HG02678 (cell line): Measurements from ENCODE around the gene KATNB1.
"Not testable (repeated sequence)": the region's sequence is repeated elsewhere in the genome, so short reads cannot be mapped to it uniquely, and the experiment has no call there.

Experiments used
- ATAC-seq: cut with Tn5 transposase; IDR thresholded peaks from one replicate; pipeline ENCODE4 v1.9.1; 2021; ENCODE audit warnings: mild to moderate bottlenecking, moderate library complexity; ENCODE audit not compliant: unreplicated experiment

Gene KATNB1

DNA sequence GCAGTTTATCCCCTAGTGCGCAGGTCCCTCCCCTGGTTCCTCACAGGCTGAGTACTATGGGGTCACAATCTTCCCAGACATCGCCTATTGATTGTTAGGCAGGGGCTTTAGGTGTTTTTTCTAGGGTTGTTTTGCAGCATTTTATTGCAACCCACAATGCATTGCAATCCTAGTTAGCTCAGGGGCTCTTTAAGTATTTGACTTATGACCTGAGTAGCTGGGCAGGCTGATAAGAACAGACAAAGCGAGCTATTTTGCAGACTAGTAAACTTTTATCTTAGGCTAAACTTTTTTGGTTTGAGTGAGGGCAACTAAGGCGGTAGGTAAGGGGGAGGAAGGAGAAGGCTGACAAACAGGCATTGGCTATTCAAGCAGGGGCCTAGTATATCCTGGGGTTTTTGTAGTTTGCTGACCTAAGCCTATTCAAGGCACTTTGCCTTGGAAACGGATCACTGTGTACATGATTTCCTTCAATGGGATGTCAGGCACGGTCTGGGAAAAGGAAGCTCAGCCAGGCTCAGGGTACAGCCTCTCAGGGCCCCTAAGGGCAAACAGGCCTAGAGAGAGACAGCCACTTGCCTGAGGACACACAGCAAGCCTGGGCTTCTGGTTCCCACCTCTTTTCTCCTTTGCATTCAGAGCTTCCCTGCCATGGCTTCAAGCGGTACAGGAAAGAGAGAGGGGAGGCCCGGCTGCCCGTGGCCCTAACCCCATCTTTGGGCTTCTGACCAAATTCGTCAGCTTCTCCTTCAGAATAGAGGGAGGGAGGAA is 34.6 kb upstream of the KATNB1 start:
- ATAC-seq: no peak

DNA sequence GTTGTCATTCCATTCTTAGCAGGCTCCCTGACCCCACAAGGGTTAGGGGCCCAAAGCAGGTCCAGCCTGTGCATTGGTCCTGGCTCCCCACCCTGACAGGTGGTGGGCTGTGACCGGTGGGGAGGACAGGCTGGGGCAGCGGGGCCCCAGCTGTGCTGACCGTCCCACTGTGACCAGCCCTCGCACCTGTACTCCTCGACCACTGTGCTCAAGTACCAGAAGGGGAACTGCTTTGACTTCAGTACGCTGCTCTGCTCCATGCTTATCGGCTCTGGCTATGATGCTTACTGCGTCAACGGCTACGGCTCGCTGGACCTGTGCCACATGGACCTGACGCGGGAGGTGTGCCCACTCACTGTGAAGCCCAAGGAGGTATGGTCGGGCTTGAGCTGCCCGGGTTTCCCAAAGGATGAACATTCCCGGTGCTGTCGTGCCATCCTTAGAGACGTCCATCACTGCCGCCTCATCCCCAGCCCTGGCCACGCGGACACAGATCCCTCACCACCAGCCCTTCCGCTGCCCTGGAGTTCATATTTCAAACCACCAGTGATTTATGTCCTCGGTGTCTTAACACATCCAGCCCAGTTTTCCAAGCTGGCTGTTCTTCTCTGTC is 33.7 kb upstream of the KATNB1 start:
- no peak for ATAC-seq

DNA sequence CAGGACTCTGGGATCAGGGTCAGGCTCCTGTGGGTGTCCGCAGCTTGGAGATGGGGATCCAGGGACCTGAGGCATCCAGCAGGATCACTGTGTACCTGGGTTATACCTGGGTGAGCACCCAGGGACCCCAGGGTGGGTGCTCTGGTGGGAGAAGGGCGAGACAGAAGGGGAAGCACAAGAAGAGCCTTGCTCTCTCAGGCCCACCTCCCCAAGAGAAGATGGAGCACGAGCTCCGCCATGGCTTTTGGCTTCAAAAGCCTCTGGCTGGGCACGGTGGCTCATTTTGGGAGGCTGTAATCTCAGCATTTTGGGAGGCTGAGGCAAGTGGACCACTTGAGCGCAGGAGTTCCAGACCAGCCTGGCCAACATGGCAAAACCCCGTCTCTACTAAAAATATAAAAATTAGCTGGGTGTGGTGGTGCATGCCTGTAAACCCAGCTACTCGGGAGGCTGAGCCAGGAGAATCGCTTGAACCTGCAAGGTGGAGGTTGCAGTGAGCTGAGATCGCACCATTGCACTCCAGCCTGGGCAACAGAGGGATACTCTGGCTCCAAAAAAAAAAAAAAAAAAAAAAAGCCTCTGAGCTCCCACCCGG is 32.1 kb upstream of the KATNB1 start:
- ATAC-seq: no peak

DNA sequence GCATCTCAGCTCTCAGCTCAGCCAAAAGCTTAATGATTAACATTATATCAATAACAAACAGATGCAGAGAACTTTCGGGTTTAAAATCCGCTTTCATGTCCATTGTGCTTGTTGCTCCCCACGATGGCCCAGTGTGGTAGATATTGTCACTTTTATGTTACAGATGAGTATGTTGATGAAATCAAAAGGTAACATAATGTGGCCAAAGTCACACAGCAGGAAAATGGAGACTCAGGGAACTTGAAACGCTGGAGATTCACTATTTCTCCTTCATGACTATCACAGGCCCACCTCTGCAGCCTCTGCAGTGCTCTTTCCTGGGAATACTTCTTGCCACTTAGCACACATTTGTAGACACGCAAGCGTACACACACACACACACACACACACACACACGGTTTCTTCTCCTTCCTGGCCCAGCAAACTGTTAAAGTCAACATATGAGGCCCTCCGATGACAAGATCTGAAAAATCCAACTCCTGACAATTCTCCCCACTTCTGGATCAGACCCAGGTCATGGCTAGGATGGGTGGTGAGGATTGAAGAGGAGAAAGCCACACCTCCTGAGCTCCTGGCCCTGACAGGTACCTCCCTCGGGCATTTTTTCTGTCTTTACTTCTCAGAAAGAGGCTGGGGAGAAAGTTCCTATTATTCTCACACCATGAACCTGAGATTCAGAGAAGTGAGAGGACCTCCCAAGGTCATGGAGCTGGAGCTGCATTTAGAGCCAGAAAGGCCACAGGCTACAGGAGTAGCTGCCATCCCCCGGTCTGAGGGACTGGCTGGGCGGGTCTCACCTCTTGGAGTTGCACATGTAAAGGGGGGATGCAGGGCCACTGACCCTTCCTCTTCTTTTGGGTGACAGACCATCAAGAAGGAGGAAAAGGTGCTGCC is 31.3 kb upstream of the KATNB1 start:
- no peak for ATAC-seq

DNA sequence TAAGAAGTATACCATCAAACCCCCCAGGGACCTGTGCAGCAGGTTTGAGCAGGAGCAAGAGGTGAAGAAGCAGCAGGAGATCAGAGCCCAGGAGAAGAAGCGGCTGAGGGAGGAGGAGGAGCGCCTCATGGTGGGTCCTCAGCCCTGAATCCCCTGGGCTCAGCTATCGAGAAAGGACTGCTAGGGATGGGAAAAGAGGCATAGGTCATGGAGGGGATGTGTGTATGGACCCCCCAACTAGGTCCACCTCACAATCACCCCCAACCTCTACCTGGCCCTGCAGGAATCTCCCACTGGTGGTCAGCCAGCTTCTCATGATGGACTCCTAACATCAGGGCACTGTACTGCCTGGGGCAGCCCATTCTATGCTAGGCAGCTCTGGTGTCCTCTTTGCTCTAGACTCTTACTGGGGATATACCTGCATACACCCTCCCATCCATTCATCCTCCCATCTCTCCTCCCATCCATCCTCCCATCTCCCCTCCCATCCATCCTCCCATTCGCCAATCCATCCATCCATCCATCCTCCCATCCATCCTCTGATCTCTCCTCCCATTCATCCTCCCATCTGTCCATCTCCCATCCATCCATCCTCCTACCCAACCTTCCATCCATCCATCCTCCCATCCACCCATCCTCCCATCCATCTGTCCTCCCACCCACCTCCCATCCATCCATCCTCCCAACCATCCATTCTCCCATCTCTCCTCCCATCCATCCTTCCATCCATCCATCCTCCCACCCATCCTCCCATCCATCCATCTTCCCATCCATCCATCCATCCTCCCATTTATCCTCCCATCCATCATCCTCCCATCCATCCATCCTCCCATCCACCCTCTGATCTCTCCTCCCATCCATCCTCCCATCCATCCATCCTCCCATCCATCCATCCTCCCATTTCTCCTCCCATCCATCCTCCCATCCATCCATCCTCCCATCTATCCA is 30.4 kb upstream of the KATNB1 start:
- ATAC-seq: no peak

DNA sequence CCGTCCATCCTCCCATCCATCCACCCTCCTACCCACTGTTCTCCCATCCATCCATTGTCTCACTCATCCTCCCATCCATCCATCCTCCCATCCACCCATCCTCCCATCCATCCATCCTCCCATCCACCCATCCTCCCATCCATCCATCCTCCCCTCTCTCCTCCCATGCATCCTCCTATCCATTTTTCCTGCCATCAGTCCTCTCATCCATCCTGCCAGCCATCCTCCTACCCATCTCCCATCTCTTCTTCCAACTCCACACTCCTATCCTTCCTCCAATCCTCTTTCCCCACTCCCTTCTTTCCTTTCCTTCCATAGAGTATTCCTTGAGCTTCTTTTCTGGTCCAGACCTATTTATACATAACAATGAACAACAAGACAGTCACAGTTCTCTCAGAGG is 28.9 kb upstream of the KATNB1 start:
- no peak for ATAC-seq

DNA sequence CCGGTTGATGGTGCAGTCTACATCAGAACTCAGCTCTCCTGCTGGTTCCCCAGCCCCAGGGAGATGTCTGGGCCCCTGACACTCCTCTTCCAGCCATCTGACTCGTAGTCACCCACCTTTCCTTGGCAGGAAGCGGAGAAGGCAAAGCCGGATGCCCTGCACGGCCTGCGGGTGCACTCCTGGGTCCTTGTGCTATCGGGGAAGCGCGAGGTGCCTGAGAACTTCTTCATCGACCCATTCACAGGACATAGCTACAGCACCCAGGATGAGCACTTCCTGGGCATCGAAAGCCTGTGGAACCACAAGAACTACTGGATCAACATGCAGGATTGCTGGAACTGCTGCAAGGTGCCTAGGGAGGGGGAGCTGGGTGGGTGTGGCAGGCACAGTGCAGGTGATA is 28.2 kb upstream of the KATNB1 start:
- no peak for ATAC-seq

DNA sequence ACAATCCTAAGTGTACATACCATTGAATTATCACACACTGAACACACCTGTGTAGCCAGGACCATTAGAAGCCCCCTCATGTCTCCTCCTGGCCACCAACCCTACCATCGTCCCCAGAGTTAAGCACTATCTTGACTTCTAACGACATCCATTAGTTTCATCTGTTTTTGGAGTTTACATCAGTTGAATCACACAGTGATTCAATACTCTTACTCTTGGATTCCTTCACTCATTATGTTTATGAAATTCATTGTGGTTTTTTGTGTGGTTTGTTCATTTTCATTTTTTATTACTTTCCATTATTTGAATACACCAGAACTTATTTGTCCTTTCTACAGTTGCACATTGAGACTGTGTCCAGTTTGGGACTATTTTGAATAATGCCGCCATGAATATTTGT is 27.4 kb upstream of the KATNB1 start:
- no peak for ATAC-seq

DNA sequence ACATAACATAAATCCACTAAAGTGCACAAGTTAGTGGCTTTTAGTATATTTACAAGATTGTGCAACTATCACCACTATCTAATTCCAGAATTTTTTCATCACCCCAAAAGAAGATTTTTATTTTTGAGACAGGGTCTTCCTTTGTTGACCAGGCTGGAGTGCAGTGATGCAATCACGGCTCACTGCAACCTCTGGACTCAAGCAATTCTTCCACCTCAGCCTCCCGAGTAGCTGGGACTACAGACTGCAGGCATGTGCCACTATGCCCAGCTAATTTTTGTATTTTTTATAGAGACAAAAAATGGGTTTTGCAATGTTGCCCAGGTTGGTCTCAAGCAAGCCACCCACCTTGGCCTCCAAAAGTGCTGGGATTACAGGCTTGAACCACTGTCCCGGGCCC is 25.9 kb upstream of the KATNB1 start:
- ATAC-seq: no peak

DNA sequence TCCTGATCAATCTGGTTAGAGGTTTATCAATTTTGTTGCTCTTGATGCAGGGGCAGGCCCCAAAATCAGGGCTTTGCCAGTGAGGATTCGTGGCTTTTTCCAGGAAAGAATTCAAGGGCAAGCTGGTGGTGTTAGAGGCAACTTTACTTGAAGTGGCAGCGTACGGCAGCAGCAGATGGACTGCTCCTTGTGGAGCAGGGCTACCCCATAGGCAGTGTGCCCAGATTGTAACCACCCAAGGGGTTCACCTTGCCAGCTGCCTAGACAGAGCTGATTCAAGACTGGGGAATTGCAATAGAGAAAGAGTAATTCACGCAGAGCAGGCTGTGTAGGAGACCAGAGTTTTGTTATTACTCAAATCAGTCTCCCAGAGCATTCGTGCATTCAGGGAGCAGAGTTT is 24.2 kb upstream of the KATNB1 start:
- ATAC-seq: no peak

DNA sequence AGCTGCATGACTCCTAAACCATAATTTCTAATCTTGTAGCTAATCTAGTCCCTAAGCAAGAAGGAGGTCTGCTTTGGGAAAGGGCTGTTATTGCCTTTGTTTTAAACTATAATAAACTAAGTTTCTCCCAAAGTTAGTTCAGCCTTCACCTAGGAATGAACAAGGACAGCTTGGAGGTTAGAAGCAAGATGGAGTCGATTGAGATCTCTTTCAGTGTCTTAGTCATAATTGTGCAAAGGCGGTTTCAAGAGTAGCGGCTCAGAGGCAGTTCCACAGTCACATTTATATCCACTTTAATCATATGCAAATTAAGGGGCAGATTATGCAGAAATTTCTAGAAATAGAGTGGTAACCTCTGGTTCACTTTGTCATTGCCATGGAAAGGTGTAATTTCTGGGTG is 23.6 kb upstream of the KATNB1 start:
- no peak for ATAC-seq

DNA sequence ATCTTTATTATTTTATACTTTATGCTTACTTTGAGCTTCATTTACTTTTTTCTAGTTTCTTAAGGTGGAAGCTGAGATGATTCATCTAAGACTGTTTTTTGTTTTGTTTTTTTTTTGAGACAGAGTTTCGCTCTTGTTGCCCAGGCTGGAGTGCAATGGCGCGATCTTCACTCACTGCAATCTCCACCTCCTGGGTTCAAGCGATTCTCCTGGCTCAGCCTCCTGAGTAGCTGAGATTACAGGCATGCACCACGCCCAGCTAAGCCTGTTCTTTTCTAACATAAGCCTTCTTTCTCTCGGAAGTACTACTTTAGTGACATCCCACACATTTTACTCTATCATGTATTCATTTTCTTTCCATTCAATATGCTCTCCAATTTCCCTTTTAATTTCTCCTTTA is 23.0 kb upstream of the KATNB1 start:
- ATAC-seq: not testable (repeated sequence)

DNA sequence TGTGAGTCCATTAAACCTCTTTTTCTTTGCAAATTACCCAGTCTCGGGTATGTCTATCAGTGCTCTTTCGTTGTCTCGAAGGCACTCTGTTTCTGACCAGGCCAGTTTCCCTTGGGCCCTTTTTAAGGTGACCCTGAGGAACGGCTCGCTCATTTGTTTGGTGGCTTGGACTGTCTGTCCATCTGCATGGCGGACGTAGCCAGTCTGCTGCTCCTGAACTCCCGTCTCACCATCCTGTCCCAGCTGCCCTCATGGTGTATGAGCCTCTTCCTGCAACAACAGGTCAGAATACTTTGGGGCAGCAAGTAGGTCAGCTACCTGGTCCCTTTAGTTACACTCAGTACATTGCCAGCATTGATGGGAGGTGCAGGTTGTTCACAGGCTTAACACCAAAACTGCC is 22.0 kb upstream of the KATNB1 start:
- no peak for ATAC-seq

DNA sequence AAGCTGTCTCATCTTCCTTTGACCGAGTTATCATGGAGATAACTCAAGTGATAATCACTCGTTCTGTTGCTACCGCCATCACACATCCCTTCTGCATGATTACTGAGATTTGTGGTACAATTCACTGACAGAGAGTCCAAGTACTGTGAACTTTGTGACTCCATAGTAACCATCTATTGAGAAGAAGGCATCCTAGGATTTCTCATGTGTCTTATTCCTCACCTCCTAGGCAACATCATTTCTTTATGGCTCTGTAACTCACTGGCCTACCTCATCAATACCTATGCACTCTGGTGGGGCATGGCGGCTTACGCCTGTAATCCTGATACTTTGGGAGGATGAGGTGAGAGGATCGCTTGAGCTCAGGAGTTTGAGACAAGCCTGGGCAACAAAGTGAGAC is 21.5 kb upstream of the KATNB1 start:
- ATAC-seq: no peak

DNA sequence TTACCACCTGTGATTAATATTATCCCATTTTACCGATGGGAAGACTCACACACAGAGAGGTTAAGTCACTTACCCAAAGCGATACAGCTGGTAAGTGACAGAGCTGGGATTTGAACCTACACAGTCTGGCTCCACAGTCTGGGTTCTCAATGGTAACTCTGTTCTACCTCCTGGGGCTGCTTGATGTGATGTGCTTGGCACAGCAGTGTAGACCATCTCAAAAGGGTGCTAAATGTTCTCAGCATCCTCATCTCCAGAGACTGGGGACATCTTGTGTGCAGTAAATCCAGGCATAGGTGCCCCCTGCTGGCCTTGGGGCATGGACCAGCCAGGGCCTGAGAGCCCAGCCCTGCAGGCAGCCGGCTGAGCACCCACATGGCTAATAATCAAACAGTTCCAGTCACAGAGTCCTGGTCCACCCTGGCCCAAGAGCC is 15.4 kb upstream of the KATNB1 start:
- no peak for ATAC-seq

DNA sequence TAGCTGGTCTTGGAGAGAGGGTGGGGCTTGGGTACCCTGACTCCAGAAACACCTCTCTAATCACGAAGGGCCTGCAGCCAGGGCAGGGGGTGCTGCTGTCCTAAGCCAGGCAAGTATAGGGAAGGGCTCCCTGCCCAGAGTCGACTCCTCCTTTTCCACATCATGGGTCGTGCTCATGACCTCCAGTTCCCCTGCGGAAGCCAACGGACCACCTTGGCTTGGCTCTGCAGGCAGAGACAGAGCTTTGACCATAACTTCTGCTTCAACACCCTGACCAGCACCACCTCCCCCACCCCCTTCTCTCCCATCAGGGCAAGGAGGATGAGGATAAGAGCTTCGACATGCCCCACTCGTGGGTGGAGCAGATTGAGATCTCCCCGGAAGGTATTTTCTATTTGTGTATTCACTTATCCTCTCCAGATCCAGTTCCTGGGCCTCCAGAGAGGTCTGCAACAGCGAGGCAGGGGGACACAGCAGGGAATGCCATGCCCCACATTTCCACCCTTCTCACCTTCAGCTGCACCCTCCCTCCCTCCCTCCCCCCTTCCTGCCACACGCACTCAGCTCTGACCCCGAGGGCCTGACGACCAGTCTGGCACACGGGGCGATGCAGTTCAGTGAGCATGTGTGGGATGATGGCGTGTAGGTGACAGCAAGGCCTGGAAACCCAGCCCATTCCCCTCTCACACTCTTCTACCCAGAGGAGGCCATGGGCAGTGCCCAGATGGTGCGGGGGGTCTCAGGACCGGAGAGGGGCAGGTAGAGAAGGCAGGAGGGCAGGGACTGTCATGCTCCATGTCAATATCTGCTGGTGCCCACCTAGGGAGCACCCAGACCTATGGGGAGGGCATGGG is 14.0 kb upstream of the KATNB1 start:
- no peak for ATAC-seq

DNA sequence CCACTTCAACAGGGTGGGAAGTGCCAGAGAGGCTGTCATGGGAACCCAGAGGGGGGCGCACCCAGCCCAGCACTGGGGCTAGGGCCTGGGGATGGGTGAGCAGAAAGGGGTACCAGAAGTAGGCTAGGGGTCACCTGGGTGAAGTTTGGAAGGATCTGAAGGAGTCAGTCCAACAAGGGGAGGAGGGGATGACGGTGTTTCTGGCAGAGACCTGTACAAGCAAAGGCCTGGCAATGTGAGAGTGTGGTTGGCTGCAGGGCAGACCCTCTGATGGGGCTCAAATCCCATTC is 13.4 kb upstream of the KATNB1 start:
- no peak for ATAC-seq

DNA sequence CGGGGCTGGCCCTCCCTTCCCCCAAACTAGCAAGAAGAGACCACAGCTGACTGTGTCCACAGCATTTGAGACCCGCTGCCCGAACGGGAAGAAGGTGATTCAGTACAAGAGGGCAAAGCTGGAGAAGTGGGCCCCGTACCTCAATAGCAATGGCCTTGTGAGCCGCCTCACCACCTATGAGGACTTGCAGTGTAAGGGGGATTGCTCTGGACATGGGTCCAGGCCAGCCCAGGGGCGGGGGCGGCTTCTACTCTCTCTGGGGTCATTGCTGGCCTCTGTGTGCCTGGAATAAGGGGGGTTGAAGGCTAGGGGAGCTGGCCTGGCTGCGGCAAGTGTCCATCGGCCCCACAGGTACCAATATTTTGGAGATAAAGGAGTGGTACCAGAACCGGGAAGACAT is 12.9 kb upstream of the KATNB1 start:
- no peak for ATAC-seq

DNA sequence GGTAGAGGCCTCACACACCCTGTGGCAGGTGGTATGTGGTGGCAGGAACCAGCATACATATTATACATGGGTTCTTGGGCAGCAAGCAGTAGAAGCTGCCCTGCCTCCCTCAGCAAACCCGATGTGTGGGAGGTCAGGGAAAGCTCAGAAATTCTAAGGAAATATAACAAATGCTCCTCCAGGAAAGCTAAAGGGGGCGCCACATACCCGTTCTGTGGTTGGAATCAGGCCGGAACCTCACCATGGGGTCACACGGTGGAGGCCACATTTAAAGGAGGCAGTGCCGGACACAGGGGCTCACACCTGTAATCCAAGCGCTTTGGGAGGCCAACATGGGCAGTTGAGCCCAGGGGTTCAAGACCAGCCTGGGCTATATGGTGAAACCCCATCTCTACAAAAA is 12.4 kb upstream of the KATNB1 start:
- no peak for ATAC-seq

DNA sequence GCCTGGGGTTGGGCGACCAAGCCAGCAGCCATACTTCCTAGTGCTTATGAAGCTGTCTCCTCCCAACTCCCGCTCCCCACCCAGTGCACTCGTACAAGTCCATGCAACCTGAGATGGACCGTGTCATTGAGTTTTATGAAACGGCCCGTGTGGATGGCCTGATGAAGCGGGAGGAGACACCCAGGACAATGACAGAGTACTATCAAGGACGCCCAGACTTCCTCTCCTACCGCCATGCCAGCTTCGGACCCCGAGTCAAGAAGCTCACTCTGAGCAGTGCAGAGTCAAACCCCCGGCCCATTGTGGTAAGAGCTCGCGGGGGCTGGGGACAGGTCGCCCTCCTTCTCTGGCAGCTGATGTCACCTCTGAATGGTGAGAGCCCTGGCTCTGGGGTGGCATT is 11.0 kb upstream of the KATNB1 start:
- ATAC-seq: no peak
